ENCODE measurements around the gene SOAT2. TPM values are rescaled to one million over a fixed set of nuclear protein-coding genes. Genes with fewer than 3 reads are reported as not detected.
A peak's percentile ranks its signal among the peaks of the same experiment; 100 is the strongest.

SOAT2 gene
- total RNA-seq, 1 donor from 2014 or later = 0.74 TPM

DNA sequence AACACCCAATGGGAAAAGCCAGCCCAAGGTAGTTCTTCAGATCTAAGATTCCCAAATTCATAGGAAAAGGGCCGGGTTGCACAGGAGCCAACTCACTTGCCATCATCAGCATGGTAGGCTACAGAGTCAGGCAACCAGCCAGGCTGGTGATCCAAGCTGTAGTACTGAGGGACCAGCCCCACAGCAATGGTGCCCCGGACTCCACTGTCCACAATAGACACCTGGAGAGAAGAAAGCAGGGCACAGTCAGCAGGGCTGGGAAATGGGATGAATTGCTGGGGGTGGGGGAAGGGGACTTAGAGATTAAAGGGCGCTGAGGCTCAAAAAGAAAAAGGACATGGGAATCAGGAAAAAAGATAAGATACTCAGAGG lies 28.3 kb upstream of the SOAT2 start:
- no peak for TF ChIP-seq POLR2A (IDR thresholded peaks at IDR 0.05)
- H3K27me3 ChIP-seq = no peaks in the 10 kb centered on the region
- H3K9me3 ChIP-seq = no peaks in the 10 kb centered on the region
- intact Hi-C loops (cut with DNase I) = loop anchor here (5.0 kb wide), 1 partner anchor 673 kb away; no protein-coding TSS in a partner anchor
- peaks cover 0 to 30% of the 10 kb centered on the region in 2 donors for H3K36me3 ChIP-seq
- peak overlapping the region; percentile 83 for H3K27ac ChIP-seq
- peaks cover 86% of the 10 kb centered on the region for H3K4me1 ChIP-seq
- no peak overlapping the region for H3K4me3 ChIP-seq
- no peak for DNase-seq (ENCODE audit: extremely low spot score in 2 of 2)

GRCh38 chr12:53076461-53076860 lies 26.8 kb upstream of the SOAT2 start:
- Histone ChIP-seq H3K4me1 (peaks cover 74% of the 10 kb centered on the region), H3K27ac (peak overlapping the region; percentile 83), H3K27me3 (no peaks in the 10 kb centered on the region), H3K4me3 (no peak overlapping the region), H3K9me3 (no peaks in the 10 kb centered on the region), H3K36me3 (peaks cover 0 to 30% of the 10 kb centered on the region in 2 donors)
- TF ChIP-seq POLR2AphosphoS5 (IDR thresholded peaks at IDR 0.05; ENCODE audit: insufficient read depth in 1 of 2, low read depth in 1 of 2) (no peak), POLR2A (IDR thresholded peaks at IDR 0.05) (no peak)
- TF ChIP-seq, protein P1, sequence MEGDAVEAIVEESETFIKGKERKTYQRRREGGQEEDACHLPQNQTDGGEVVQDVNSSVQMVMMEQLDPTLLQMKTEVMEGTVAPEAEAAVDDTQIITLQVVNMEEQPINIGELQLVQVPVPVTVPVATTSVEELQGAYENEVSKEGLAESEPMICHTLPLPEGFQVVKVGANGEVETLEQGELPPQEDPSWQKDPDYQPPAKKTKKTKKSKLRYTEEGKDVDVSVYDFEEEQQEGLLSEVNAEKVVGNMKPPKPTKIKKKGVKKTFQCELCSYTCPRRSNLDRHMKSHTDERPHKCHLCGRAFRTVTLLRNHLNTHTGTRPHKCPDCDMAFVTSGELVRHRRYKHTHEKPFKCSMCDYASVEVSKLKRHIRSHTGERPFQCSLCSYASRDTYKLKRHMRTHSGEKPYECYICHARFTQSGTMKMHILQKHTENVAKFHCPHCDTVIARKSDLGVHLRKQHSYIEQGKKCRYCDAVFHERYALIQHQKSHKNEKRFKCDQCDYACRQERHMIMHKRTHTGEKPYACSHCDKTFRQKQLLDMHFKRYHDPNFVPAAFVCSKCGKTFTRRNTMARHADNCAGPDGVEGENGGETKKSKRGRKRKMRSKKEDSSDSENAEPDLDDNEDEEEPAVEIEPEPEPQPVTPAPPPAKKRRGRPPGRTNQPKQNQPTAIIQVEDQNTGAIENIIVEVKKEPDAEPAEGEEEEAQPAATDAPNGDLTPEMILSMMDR (IDR thresholded peaks at IDR 0.05) = no peak
- DNase-seq (ENCODE audit: extremely low spot score in 2 of 2) = no peak
- intact Hi-C loops (cut with DNase I) = no loop called here

DNA sequence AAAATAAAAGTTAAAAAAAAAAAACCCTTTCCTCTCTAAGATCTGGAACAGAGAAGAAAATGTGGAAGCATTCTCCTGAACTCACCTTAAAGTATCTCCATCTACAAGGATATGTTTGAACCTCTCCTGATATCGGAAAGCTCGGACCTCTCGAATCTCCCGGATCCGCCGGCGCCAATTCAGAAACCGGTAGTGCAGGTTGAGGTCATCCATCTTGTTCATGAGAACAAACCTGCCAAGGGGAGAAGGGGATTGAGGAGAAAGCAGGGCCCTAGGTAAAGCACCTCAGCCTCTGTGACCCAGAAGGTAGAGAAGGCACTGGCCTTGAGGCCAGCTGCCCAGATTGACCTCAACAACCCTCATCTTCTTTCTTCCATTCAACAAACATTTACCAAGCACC lies 26.3 kb upstream of the SOAT2 start:
- H3K4me3 ChIP-seq = no peak overlapping the region
- TF ChIP-seq POLR2A (IDR thresholded peaks at IDR 0.05) = no peak
- TF ChIP-seq, protein P1 (IDR thresholded peaks at IDR 0.05) = no peak
- TF ChIP-seq POLR2AphosphoS5 (IDR thresholded peaks at IDR 0.05; ENCODE audit: insufficient read depth in 1 of 2, low read depth in 1 of 2) = no peak
- intact Hi-C loops (cut with DNase I) = no loop called here
- H3K36me3 ChIP-seq = peaks cover 0 to 30% of the 10 kb centered on the region in 2 donors
- DNase-seq (ENCODE audit: extremely low spot score in 2 of 2) = peak in 1 of 2 donors; percentile 84
- no peaks in the 10 kb centered on the region for H3K9me3 ChIP-seq
- H3K4me1 ChIP-seq = peaks cover 69% of the 10 kb centered on the region
- H3K27ac ChIP-seq = peak overlapping the region; percentile 83
- H3K27me3 ChIP-seq = no peaks in the 10 kb centered on the region

- peaks cover 53% of the 10 kb centered on the region for H3K4me1 ChIP-seq
- TF ChIP-seq, protein P1 (IDR thresholded peaks at IDR 0.05) = no peak
- peak in 1 of 2 donors; percentile 83 for DNase-seq (ENCODE audit: extremely low spot score in 2 of 2)
These were observed 24.7 kb upstream of the SOAT2 start for GRCh38 chr12:53078425-53079225.

GRCh38 chr12:53079226-53080117 lies 23.8 kb upstream of the SOAT2 start, which contains the start of gene SPRYD3:
Gene SPRYD3, minus strand, starts transcription at chr12:53079390. Its CDS starts 57 bp downstream, at chr12:53079333.
- H3K9me3 ChIP-seq = no peaks in the 10 kb centered on the region
- H3K4me1 ChIP-seq = peaks cover 46% of the 10 kb centered on the region
- peak within 1 kb of the TSS; percentile 67 to 87 for H3K4me3 ChIP-seq
- peak in 1 of 2 donors; percentile 99 for DNase-seq (ENCODE audit: extremely low spot score in 2 of 2)
- TF ChIP-seq POLR2A (IDR thresholded peaks at IDR 0.05) (peak in 1 of 2 donors; percentile 88), POLR2AphosphoS5 (IDR thresholded peaks at IDR 0.05; ENCODE audit: insufficient read depth in 1 of 2, low read depth in 1 of 2) (peak; percentile 89 to 98)
- TF ChIP-seq, protein P1 (IDR thresholded peaks at IDR 0.05) = no peak
- no peaks in the 10 kb centered on the region for H3K27me3 ChIP-seq
- H3K27ac ChIP-seq = peak within 1 kb of the TSS; percentile 83
- intact Hi-C loops (cut with DNase I) = no loop called here
- H3K36me3 ChIP-seq = peaks cover 0 to 26% of the 10 kb centered on the region in 2 donors

More at GRCh38 chr12:53078425-53079225, 24.7 kb upstream of the SOAT2 start:
- intact Hi-C loops (cut with DNase I) = no loop called here
- no peaks in the 10 kb centered on the region for H3K27me3 ChIP-seq
- H3K27ac ChIP-seq = peak overlapping the region; percentile 83
- H3K4me3 ChIP-seq = peak overlapping the region; percentile 67 to 87
- no peaks in the 10 kb centered on the region for H3K9me3 ChIP-seq
- H3K36me3 ChIP-seq = peaks cover 0 to 30% of the 10 kb centered on the region in 2 donors
